GM21528 (cell line): Measurements from ENCODE around the gene GNG2.

Source experiments
- ATAC-seq: cut with Tn5 transposase; IDR thresholded peaks from one replicate; pipeline ENCODE4 v1.9.1; 2021; ENCODE audit warnings: mild to moderate bottlenecking, moderate library complexity; ENCODE audit not compliant: unreplicated experiment, low FRiP score

Gene GNG2

GRCh38 chr14:51884086-51884927, 23.9 kb downstream of the GNG2 start:
- ATAC-seq: no peak

GRCh38 chr14:51889851-51890250, 29.4 kb downstream of the GNG2 start:
- ATAC-seq: no peak

GRCh38 chr14:51894250-51894649, 33.8 kb downstream of the GNG2 start:
- ATAC-seq: no peak

GRCh38 chr14:51895375-51895774, 35.0 kb downstream of the GNG2 start:
- ATAC-seq: no peak

- no peak for ATAC-seq
These were observed 37.5 kb downstream of the GNG2 start for GRCh38 chr14:51897791-51898355.

GRCh38 chr14:51901475-51902024, 41.1 kb downstream of the GNG2 start:
- ATAC-seq: no peak

GRCh38 chr14:51905656-51906121, 45.3 kb downstream of the GNG2 start:
- ATAC-seq: peak; percentile 65

GRCh38 chr14:51908086-51908485, 47.7 kb downstream of the GNG2 start:
- ATAC-seq: no peak

GRCh38 chr14:51912112-51912786, 51.8 kb downstream of the GNG2 start:
- no peak for ATAC-seq

- no peak for ATAC-seq
These were observed 53.9 kb downstream of the GNG2 start for GRCh38 chr14:51914310-51914709.

GRCh38 chr14:51917193-51917592, 56.8 kb downstream of the GNG2 start:
- ATAC-seq: no peak

GRCh38 chr14:51921026-51921425, 60.6 kb downstream of the GNG2 start:
- no peak for ATAC-seq

- no peak for ATAC-seq
These were observed 62.2 kb downstream of the GNG2 start for GRCh38 chr14:51922624-51923023.

- no peak for ATAC-seq
These were observed 64.2 kb downstream of the GNG2 start for GRCh38 chr14:51924600-51924999.

- no peak for ATAC-seq
These were observed 65.6 kb downstream of the GNG2 start for GRCh38 chr14:51925980-51926379.

- ATAC-seq: no peak
These were observed 66.0 kb downstream of the GNG2 start for GRCh38 chr14:51926449-51926848.

- no peak for ATAC-seq
These were observed 68.2 kb downstream of the GNG2 start for GRCh38 chr14:51928568-51928967.

GRCh38 chr14:51929166-51929565, 68.8 kb downstream of the GNG2 start:
- no peak for ATAC-seq

- ATAC-seq: no peak
These were observed 69.7 kb downstream of the GNG2 start for GRCh38 chr14:51929910-51930682.

GRCh38 chr14:51931308-51931707, 70.9 kb downstream of the GNG2 start:
- no peak for ATAC-seq
